GM19397 (cell line): ENCODE data around the gene APOBEC3A.
"Not testable (repeated sequence)": the region's sequence is repeated elsewhere in the genome, so short reads cannot be mapped to it uniquely, and the experiment has no call there.

Experiments
- ATAC-seq: cut with Tn5 transposase; IDR thresholded peaks from one replicate; pipeline ENCODE4 v1.9.1; 2021; ENCODE audit warnings: mild to moderate bottlenecking, moderate library complexity; ENCODE audit not compliant: unreplicated experiment

Gene APOBEC3A

DNA sequence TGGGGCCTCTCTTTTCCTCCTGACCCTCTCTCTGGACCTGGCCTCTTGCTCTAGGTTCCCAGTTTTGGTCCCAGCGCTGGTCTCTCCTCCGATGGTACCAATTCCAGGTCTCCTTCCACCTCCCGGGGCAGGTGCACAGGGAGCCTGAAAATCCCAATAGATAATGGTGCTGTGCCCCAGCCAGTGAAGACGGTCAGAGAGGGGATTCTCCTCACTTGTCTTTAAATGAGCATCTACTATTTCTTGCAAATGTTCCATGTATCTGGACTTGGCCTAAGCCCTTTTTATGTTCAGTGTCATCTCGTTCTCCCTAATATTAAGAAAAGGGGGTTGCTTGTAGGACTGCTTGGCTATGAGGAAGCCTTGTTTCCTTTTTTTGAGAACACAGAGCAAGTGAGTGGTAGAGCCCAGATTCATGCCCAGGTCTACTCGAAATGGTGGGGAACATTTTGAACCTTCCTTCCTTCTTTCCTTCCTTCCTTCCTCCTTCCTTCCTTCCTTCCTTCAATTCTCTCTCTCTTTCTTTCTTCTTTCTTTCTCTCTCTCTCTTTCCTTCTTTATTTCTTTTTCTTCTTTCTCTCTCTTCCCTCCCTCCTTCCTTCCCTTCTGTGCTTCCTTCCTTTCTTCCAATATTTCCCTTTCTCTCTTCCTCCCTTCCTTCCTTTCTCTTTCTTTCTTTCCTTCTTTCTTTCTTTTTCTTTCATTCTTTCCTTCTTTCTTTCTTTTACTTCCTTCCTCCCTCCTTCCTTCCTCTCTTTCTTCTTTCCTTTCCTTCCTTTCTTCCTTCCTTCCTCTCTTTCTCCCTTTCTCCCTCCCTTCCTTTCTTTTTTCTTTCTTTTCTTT is 620 bp downstream of the APOBEC3A start:
- ATAC-seq: no peak

GRCh38 chr22:38958651-38958943 is 1.2 kb downstream of the APOBEC3A start:
- ATAC-seq: not testable (repeated sequence)

- ATAC-seq: no peak
Observed at GRCh38 chr22:38959590-38959989, 2.2 kb downstream of the APOBEC3A start.

GRCh38 chr22:38960673-38961072 is 3.3 kb downstream of the APOBEC3A start:
- ATAC-seq: not testable (repeated sequence)

DNA sequence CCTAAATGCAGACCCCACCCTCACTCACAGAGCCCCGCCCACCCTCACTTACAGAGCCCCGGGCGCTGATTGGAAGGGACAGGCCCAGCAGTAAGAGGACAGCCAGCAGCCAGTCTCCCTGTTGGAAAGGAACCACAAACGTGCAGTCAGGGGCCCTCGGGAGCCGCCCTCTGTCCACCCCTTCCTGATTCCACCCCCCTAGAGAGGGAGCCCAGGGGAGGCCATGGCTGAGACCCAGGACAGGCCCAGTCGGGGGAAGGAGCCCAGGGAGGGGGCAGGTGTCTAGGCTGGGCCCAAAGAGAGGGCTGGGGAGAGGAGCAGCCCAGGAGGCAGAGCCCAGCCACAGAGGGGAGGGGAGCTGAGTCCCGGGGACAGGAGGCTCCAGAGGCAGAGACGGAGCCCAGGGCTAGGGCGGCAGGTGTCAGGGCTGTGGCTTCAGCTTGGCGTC is 5.9 kb downstream of the APOBEC3A start:
- ATAC-seq: not testable (repeated sequence)

DNA sequence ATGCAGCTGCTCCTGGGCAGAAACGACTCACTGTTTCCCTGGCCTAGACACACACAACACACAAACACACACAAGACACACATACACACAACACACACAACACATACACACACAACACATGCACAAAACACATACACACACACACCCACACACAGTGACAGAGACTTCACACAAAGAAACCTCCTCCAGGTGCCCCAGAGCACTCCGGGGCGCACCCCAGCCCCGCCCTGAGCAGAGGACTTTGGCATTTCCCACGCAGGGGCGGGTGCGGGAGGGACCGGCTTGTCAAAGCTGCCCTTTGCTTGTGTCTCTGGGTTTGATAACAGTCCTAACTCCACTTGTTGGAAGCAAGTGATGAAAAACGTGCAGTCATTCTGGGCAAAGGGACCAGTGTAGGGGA is 6.5 kb downstream of the APOBEC3A start:
- no peak for ATAC-seq

GRCh38 chr22:38964306-38964705 is 6.9 kb downstream of the APOBEC3A start:
- ATAC-seq: no peak

DNA sequence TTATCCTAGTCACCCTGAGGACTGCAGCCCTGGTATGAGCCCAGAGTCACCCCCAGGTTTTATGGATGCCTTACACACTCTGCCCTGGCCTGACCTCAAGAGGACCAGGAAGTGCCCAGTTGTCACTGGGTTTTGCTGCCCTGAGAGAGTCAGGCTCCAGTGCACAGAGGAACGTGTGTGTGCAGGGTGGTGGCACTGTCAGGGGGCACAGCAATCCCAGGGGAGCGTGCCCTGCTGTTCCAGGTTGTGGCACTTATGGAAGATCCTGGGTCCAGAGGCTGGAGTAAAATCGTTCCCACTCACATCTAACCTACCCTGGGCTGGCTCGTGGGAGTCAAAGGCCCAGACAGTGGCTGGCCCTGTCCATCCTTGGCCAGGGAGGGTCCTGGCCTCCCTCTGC is 7.6 kb downstream of the APOBEC3A start:
- ATAC-seq: no peak

GRCh38 chr22:38965614-38966379 is 8.4 kb downstream of the APOBEC3A start:
- ATAC-seq: no peak

DNA sequence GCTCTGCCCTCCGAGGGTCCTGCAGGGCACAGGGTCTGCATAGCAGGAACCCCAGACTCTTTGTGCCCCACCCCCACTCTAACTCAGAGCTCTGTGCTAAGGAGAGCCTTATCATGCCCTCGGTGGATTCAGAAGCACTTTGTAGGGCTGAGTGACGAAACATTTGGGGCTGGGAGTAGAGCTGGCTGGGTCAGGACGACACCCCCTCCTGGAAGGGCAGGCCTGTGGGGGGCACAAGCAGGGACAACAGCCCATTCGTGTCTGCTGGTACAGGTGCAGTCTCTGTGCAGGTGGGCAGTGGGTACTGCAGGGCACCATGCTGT is 8.9 kb downstream of the APOBEC3A start:
- no peak for ATAC-seq

DNA sequence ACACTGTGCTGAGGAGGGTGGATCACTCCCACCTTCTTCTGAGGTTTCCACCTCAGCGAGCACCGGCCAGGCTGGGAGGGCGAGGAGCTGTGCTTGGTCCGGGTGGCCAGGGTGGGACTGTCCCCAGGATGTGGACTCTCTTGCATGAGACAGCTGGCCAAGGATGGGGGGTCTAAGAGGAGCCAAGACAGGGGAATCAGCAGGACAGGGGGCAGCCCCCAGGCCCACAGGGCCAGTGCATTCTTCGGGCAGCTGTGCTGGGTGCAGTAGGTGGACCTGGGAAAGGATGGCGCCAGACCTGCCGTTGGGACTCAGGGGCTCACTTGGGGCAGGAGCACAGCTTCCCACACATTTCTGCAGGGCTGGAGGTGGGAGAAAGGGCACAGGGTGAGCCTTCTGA is 9.5 kb downstream of the APOBEC3A start:
- ATAC-seq: no peak

DNA sequence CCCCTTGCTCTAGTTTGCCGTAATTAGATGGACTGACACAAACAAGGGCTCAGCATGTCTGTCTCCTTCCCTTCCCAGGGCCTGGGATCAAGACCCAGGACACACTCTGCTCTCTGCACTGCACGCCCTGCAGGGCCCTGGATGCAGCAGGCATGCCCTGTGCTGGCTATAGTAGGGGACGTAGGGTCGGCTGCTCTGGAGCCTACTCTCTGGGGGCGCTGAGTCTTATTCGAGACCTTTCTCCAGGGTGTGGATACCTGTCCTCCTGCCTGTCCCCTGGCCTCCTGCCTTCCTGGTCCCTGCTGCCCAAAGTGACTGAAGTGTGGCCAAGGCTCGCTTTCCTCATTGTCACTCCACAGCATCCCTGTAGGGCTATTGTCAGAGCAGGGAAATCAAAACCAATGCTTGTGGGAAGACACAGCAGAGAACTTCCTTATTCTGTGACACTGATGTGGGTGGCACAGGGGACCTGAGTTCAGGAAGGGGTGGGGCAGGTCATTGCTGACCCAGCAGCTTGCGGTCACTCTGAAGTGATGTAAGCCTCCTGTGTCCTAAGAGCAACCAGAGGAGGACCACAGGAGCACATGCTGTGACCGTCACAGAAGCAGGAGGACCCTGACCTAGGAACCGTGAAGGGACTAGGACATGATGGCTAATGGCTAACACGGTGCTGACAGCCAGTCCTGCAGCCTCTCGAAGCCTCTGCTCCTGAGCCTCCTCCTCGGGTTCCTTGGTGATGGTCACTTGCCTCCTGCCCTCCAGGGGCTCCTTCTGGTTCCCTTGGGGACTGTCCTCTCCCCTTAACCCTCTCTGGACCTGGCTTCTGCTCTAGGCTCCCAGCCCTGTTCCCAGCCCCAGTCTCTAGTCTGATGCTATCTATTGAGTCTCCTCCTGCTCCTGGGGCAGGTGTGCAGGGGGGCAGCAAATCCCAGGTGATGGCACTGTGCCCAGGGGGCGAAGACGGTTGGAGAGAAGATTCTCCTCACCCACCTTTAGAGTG is 10.3 kb downstream of the APOBEC3A start:
- ATAC-seq: no peak

- ATAC-seq: no peak
Observed at GRCh38 chr22:38968801-38969200, 11.4 kb downstream of the APOBEC3A start.

DNA sequence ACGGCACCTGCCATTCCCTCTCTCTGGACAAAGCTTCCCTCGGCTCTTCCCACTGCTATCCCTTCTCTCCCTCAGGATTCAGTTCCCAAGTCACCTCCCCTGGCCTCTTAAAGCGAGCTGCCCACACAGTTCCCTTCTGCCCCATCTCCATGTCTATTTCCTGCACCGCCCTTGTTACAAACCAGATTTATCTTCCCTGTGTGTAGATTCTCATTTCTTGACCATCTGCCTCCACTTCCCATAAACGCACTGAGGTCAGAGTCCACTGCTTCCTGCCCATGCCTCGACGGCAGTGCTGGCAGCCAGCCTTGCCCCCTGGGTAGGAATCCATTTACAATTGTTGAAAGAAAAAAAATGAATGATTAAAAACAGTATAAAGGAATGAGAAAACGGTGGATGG is 13.1 kb downstream of the APOBEC3A start:
- ATAC-seq: no peak

DNA sequence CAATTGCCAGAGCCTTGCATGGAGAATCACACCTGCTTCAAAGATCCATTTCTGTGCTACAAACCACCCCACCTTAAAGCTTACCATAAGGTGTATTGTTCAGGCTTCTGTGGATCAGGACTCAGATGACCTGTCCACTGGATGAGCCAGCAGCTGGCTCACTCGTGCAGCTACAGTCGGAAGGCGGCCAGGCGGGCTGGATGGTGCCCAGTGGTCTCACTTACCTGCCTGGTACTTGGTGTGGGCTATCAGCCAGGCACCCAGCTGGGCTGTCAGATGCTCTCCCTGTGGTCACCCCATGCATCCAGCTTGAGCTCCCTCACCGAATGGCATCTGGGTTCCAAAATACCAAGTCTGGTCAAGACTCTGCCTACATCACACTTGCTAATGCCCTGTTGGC is 13.8 kb downstream of the APOBEC3A start:
- ATAC-seq: no peak

GRCh38 chr22:38971791-38972190 is 14.4 kb downstream of the APOBEC3A start:
- no peak for ATAC-seq

- no peak for ATAC-seq
Observed at GRCh38 chr22:38972558-38972957, 15.1 kb downstream of the APOBEC3A start.

DNA sequence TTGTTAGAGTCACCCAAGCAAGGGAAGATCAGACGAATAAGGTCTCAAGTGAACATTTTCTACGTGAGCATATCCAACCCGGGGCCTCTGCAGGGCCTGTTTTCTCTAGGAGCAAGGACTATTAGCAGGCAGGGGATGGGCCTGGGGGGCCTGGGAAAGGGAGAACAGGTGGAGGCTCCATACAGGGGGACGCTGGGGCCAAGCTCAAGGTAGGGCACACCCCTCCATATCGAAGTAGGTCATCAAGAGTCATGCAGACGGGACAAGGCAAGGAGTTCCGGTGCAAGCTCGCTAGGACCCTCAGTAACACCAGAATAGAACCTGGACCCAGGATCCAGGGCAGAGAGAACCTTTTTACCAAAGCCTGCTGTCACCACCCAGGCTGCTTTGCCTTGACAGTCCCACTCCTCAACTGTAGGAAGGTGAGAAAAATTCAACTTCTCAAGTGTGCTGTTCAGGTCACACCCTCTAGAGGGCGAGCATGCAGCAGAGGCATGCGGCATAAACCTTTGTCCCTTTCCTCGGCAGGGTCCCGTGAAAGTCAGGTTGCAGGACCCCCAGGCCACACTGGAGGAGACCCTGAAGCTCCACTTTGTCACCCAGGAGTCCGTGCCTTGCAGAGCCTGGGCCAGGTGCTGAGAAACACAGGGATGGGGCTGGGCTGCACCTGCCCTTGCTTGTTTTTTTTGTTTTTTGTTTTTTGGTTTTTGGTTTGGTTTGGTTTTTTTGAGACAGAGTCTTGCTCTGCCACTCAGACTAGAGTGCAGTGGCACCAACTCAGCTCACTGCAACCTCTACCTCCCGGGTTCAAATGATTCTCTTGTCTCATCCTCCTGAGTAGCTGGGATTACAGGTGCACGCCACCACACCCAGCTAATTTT is 16.1 kb downstream of the APOBEC3A start:
- ATAC-seq: no peak

DNA sequence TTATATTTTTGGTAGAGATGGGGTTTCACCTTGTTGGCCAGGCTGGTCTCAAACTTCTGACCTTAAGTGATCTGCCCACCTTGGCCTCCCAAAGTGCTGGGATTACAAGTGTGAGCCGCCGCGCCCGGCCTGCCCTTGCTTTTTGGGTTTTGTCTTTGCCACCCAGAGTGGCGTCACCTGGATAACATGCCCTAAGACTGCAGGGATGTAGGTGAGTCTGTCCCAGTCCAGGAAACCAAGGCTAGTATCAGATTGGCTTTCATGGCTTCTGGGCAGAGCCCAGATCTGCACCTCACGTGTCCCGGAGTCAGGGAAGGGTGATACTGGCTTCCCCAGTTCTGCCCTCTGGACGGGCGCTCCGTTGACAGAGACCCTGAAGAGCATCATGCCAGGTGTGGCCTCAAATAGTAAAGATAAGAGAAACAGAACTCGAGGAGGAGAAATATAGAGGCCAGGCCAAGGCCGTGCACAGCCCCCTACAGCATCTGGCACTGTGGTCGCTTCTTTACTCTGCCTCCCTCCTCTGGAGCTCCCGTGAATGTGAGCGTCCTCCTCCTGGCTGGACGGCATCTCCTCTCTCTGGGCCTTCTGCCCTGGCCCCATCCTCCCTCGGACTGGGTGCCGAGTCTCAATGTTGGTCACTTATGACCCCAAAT is 16.9 kb downstream of the APOBEC3A start:
- no peak for ATAC-seq

DNA sequence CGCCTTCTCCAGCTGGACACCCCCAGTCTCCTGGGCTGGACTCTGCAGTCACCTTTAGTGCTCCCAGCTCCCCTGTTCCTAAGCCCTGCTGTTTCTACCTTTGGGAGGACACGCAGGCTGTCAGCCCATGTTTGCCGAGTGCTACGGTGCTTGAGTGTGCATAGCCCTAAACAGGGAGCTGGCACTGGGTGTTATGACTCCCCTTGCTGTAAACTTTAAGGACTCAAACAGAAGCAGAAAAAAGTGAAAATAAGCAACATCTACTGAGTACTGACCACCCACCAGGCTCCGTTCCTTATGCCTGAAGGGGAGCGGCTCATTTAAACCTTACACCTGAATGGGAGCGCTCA is 17.4 kb downstream of the APOBEC3A start:
- no peak for ATAC-seq
